Esophagus squamous epithelium (tissue), 5 donors: Measurements from ENCODE around the gene CFB. TPM values are rescaled to one million over a fixed set of nuclear protein-coding genes. Genes with fewer than 3 reads are reported as not detected.

Experiments
- DNase-seq: peaks from one replicate; lab custom pipeline; 2025; lab: John Stamatoyannopoulos, UW
- H3K27ac ChIP-seq, 4 donors: fragments of 200-600 bp; sonication (generic); one replicate each; pipeline ENCODE4 v1.5.1; 2016 to 2019; ENCODE audit warnings: mild to moderate bottlenecking in 1 of 4
- H3K27me3 ChIP-seq, 4 donors: fragments of 200-600 bp; sonication (generic); 1 replicate in 3 of 4; 2 replicates in 1 of 4; pipeline versions ENCODE4 v1.5.1 to v1.6.0; 2017 to 2021; ENCODE audit warnings: antibody characterized with exemption in 1 of 4
- H3K36me3 ChIP-seq, 3 donors: fragments of 200-600 bp; sonication (generic); one replicate each; pipeline ENCODE4 v1.5.1; 2016 to 2019
- H3K4me1 ChIP-seq, 3 donors: fragments of 200-600 bp; sonication (generic); one replicate each; pipeline ENCODE4 v1.5.1; 2017 to 2019
- H3K4me3 ChIP-seq, 4 donors: fragments of 200-600 bp; sonication (generic); 1 replicate in 3 of 4; 2 replicates in 1 of 4; pipeline ENCODE4 v1.5.1; 2016 to 2019; ENCODE audit warnings: mild to moderate bottlenecking in 2 of 4, moderate library complexity in 1 of 4
- H3K9me3 ChIP-seq, 3 donors: fragments of 200-600 bp; sonication (generic); one replicate each; pipeline ENCODE4 v1.5.1; 2016 to 2019
- POLR2A ChIP-seq, 4 donors: fragments of 450-650 bp; IDR thresholded peaks; one replicate each; pipeline ENCODE4 v1.6.1; 2017; ENCODE audit warnings: antibody characterized with exemption in 4 of 4, mild to moderate bottlenecking in 4 of 4, moderate library complexity in 3 of 4
- WGBS, 2 donors: methylation state at CpG; one replicate each; pipeline ENCODE4 v1.1.5; 2018; 5-methylcytosine and 5-hydroxymethylcytosine counted together
- intact Hi-C: fragments of 100-400 bp; cut with DNase I; formaldehyde crosslinking; loops from one replicate; pipeline ENCODE4 v1.15.0; 2022
- total RNA-seq, 4 donors: library from RNA; depleted of rRNA; stranded (reverse); fragments of >200 nt; gene quantifications; one replicate each; pipeline ENCODE4 v1.1.0, GENCODE V29; 2016
- TF ChIP-seq, protein P1 (sequence below), 6 experiments: fragments of 450-650 bp in 4 of 6; fragments of 200-600 bp in 2 of 6; sonication (generic) in 2 of 6; IDR thresholded peaks; one replicate each; pipeline ENCODE4 v1.5.1; 2016 to 2019; ENCODE audit warnings: antibody characterized with exemption in 6 of 6, mild to moderate bottlenecking in 4 of 6, moderate library complexity in 4 of 6
- donor health status: DM: yes; HTN: yes; CAD: no.

The CFB gene
- total RNA-seq, 4 donors from 2014 or later: 10.4 to 81.1 (median 22.4) TPM

DNA sequence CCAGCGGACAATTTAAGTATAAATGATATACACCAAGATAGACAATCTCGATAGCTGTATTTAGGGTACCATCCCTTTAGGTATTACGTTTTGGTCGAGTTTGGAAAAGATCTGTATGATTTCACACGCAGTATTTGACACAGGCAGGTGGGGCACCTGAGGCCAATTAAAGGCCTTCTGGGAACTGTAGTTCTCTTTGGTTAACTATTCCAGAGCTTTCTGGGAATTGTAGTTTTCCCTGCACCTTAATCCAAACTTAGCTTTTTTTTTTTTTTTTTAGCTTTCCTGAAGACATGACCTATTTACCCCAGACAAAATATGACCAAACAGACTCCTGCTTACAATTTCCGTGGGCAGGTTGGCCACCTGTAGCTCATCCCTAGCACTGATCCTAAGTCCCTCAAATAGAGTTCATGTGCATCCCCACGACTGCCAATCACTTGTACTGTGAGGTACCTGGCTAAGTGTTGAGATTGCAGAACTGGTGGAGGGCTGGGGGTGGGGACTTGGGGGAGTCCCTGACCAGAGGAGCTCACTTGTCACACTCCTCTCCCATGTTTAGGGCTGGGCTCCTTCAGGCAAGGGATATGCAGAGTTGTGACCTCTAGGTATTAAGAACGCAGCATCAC lies 47.4 kb upstream of the CFB start:
- DNase-seq: no peak
- Histone ChIP-seq H3K9me3 (no peaks in the 10 kb centered on the region), H3K27me3 (no peaks in the 10 kb centered on the region), H3K4me1 (peaks cover 28 to 62% (median 29%) of the 10 kb centered on the region in 3 donors), H3K36me3 (peaks cover 0 to 30% (median 0%) of the 10 kb centered on the region in 3 donors), H3K27ac (peak overlapping the region; percentile 81 to 98 (median 86)), H3K4me3 (peak overlapping the region; percentile 79 to 98 (median 96))
- WGBS, 2 donors: 13 to 16% methylated on average over 8 of the region's 8 CpGs
- intact Hi-C loops: no loop called here
- peak in 1 of 4 donors; percentile 22 for TF ChIP-seq POLR2A (IDR thresholded peaks at IDR 0.05)
- TF ChIP-seq, protein P1, sequence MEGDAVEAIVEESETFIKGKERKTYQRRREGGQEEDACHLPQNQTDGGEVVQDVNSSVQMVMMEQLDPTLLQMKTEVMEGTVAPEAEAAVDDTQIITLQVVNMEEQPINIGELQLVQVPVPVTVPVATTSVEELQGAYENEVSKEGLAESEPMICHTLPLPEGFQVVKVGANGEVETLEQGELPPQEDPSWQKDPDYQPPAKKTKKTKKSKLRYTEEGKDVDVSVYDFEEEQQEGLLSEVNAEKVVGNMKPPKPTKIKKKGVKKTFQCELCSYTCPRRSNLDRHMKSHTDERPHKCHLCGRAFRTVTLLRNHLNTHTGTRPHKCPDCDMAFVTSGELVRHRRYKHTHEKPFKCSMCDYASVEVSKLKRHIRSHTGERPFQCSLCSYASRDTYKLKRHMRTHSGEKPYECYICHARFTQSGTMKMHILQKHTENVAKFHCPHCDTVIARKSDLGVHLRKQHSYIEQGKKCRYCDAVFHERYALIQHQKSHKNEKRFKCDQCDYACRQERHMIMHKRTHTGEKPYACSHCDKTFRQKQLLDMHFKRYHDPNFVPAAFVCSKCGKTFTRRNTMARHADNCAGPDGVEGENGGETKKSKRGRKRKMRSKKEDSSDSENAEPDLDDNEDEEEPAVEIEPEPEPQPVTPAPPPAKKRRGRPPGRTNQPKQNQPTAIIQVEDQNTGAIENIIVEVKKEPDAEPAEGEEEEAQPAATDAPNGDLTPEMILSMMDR (IDR thresholded peaks at IDR 0.05): no peak

DNA sequence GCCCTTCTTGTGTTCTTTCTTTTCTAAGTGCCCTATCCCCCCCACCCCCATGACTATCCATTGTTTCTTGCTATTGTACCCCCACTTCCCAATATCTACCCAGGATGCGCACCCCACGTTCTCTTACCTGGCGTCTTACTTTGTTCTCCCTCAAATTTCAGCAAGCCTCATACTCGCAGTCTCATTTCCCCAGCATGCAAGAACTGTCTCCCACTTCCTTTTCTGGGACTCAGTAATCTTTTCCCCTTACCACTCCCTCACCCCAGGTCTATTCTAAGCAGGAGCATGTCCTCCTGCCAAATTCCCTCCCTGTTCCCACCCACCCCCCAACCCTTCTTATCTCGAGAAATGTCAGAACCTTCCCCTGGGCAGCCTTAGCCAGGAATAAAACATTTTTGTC lies 46.7 kb upstream of the CFB start:
- intact Hi-C loops: no loop called here
- peak overlapping the region in 1 of 4 donors; percentile 98 for H3K27ac ChIP-seq
- H3K27me3 ChIP-seq: no peaks in the 10 kb centered on the region
- TF ChIP-seq, protein P1 (IDR thresholded peaks at IDR 0.05): no peak
- TF ChIP-seq POLR2A (IDR thresholded peaks at IDR 0.05): no peak
- no peak overlapping the region for H3K4me3 ChIP-seq
- peaks cover 0 to 23% (median 0%) of the 10 kb centered on the region in 3 donors for H3K36me3 ChIP-seq
- no peak for DNase-seq
- peaks cover 28 to 68% (median 29%) of the 10 kb centered on the region in 3 donors for H3K4me1 ChIP-seq
- no peaks in the 10 kb centered on the region for H3K9me3 ChIP-seq
- 67 to 79% methylated on average over 5 of the region's 5 CpGs for WGBS, 2 donors

DNA sequence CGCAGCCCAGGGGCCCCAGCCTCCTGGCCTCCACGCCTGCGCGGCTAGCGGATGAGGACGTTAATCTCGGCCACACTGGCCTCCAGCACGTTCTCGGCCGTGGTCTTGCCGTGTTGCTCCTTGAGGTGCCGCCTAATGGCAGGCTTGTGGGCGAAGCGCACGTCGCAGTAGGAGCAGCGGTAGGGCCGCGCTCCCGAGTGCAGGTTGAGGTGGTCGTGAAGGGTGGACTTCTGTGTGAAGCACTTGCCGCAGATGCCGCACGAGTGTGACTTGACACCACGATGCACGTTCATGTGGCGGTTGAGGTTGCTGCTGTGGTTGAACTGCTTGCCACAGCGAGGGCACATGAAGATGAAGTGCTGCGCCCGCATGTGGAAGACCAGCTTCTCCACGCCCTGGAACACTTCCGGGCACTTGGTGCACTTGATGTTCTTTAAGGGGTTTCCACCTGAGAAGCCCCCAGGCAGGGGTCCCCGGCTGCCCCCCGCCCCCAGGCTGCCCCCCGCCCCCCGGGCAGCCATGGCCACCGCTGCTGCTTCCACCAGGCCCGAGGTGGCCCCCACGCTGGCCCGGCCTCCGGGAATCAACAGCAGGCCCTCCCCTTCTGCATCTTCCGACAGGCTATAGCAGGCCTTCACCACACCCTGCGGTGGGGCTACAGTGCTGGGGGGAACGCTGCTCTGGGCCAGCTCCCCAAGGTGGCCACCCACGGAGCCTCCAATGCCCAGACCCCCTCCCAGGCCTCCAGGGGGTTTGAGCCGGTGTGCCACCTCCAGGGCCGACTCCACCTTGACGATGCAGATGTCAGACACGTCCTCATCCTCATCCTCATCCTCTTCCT lies 45.8 kb upstream of the CFB start:
- H3K4me3 ChIP-seq: no peak overlapping the region
- no peaks in the 10 kb centered on the region for H3K9me3 ChIP-seq
- H3K36me3 ChIP-seq: peaks cover 0 to 14% (median 0%) of the 10 kb centered on the region in 3 donors
- WGBS, 2 donors: 67 to 73% methylated on average over 7 to 15 of the region's 49 CpGs
- DNase-seq: no peak
- peak overlapping the region in 2 of 4 donors; percentile 89 to 92 for H3K27ac ChIP-seq
- no peaks in the 10 kb centered on the region for H3K27me3 ChIP-seq
- H3K4me1 ChIP-seq: peaks cover 28 to 68% (median 29%) of the 10 kb centered on the region in 3 donors
- intact Hi-C loops: loop anchor here (5.0 kb wide), 1 partner anchor 52 kb away; no protein-coding TSS in a partner anchor
- TF ChIP-seq, protein P1 (IDR thresholded peaks at IDR 0.05): no peak
- no peak for TF ChIP-seq POLR2A (IDR thresholded peaks at IDR 0.05)

DNA sequence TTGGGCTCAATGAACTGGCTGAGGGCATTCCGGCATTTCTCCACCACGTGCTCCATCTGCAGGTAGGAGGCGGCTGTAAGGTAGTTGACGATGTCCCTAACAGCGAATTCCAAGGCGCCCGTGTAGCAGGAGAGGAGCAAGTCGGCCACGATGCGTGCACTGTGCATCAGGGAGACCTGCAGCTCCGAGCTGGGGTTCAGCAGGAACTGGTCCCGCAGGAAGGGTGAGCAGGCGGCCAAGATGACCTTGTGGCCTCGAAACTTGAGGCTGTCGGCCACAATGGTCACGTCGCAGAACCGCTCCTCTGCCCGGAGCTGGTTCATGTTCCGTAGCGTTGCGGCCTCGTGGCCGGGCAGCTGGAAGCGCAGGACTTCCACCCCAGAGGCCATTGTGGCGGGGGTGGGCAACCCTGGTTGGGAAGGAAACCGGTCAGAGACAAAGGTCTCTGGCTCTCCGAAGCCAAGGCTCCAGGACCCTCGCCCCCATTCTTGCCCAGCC lies 44.9 kb upstream of the CFB start:
- peak overlapping the region; percentile 77 to 92 (median 88) for H3K27ac ChIP-seq
- intact Hi-C loops: loop anchor here (5.0 kb wide), 1 partner anchor 51 kb away; no protein-coding TSS in a partner anchor
- WGBS, 2 donors: 10 to 12% methylated on average over 2 to 9 of the region's 29 CpGs
- no peak for DNase-seq
- H3K4me1 ChIP-seq: peaks cover 28 to 67% (median 29%) of the 10 kb centered on the region in 3 donors
- H3K36me3 ChIP-seq: peaks cover 0 to 5% (median 0%) of the 10 kb centered on the region in 3 donors
- H3K9me3 ChIP-seq: no peaks in the 10 kb centered on the region
- H3K27me3 ChIP-seq: no peaks in the 10 kb centered on the region
- TF ChIP-seq, protein P1 (IDR thresholded peaks at IDR 0.05): no peak
- peak in 1 of 4 donors; percentile 15 for TF ChIP-seq POLR2A (IDR thresholded peaks at IDR 0.05)
- H3K4me3 ChIP-seq: peak overlapping the region; percentile 51 to 82 (median 70)
